Parathyroid adenoma (tissue), 2 donors: ENCODE data around the gene MERTK.

Source experiments
- H2AFZ ChIP-seq: fragments of 300-600 bp; sonication (generic); one replicate; pipeline ENCODE4 v1.7.0; 2017; ENCODE audit warnings: antibody characterized with exemption, mild to moderate bottlenecking
- H3K27ac ChIP-seq: fragments of 300-600 bp; sonication (generic); one replicate; pipeline ENCODE4 v1.7.0; 2017
- H3K27me3 ChIP-seq: fragments of 300-600 bp; sonication (generic); one replicate; pipeline ENCODE4 v1.7.0; 2017; ENCODE audit warnings: low read length; ENCODE audit not compliant: control insufficient read depth, insufficient read depth
- H3K36me3 ChIP-seq: fragments of 300-600 bp; sonication (generic); one replicate; pipeline ENCODE4 v1.7.0; 2017; ENCODE audit warnings: low read length; ENCODE audit not compliant: control insufficient read depth, insufficient read depth
- H3K4me1 ChIP-seq: fragments of 300-600 bp; sonication (generic); one replicate; pipeline ENCODE4 v1.7.0; 2017; ENCODE audit warnings: control low read depth
- H3K4me2 ChIP-seq: fragments of 300-600 bp; sonication (generic); one replicate; pipeline ENCODE4 v1.7.0; 2017; ENCODE audit warnings: low read length
- H3K4me3 ChIP-seq: fragments of 300-600 bp; sonication (generic); one replicate; pipeline ENCODE4 v1.7.0; 2017; ENCODE audit warnings: low read depth, low read length
- H3K79me2 ChIP-seq: fragments of 300-600 bp; sonication (generic); one replicate; pipeline ENCODE4 v1.7.0; 2017; ENCODE audit warnings: control low read depth
- H3K9ac ChIP-seq: fragments of 300-600 bp; sonication (generic); one replicate; pipeline ENCODE4 v1.7.0; 2017; ENCODE audit warnings: mild to moderate bottlenecking
- H3K9me3 ChIP-seq: fragments of 300-600 bp; sonication (generic); one replicate; pipeline ENCODE4 v1.7.0; 2017; ENCODE audit warnings: low read length; ENCODE audit not compliant: control insufficient read depth
- CTCF ChIP-seq: fragments of 300-600 bp; sonication (generic); IDR thresholded peaks from one replicate; pipeline ENCODE4 v1.7.0; 2017; ENCODE audit warnings: antibody characterized with exemption, mild to moderate bottlenecking
- donor health status: primary hyperparathyroidism.

Gene MERTK

GRCh38 chr2:111938392-111938791, 40.0 kb downstream of the MERTK start:
- no peak overlapping the region for H3K4me3 ChIP-seq
- H3K79me2 ChIP-seq = no peaks in the 10 kb centered on the region
- no peak overlapping the region for H3K4me2 ChIP-seq
- H2AFZ ChIP-seq = no peak overlapping the region
- no peak overlapping the region for H3K27ac ChIP-seq
- peaks cover 2% of the 10 kb centered on the region for H3K4me1 ChIP-seq
- H3K9me3 ChIP-seq = no peaks in the 10 kb centered on the region
- no peaks in the 10 kb centered on the region for H3K27me3 ChIP-seq
- no peak overlapping the region for H3K9ac ChIP-seq
- TF ChIP-seq CTCF = no peak
- H3K36me3 ChIP-seq = no peaks in the 10 kb centered on the region

- H3K27ac ChIP-seq = no peak overlapping the region
Observed at GRCh38 chr2:111940333-111941196, 42.2 kb downstream of the MERTK start.

GRCh38 chr2:111941531-111941930, 43.1 kb downstream of the MERTK start:
- no peak overlapping the region for H3K4me2 ChIP-seq
- H2AFZ ChIP-seq = no peak overlapping the region
- no peaks in the 10 kb centered on the region for H3K9me3 ChIP-seq
- no peaks in the 10 kb centered on the region for H3K27me3 ChIP-seq
- no peaks in the 10 kb centered on the region for H3K79me2 ChIP-seq
- no peak for TF ChIP-seq CTCF
- H3K9ac ChIP-seq = no peak overlapping the region
- H3K27ac ChIP-seq = no peak overlapping the region
- peaks cover 18% of the 10 kb centered on the region for H3K4me1 ChIP-seq
- no peak overlapping the region for H3K4me3 ChIP-seq
- no peaks in the 10 kb centered on the region for H3K36me3 ChIP-seq

More at GRCh38 chr2:111940333-111941196, 42.2 kb downstream of the MERTK start:
- Histone ChIP-seq H3K36me3 (no peaks in the 10 kb centered on the region), H3K9me3 (no peaks in the 10 kb centered on the region), H3K4me3 (no peak overlapping the region), H3K4me2 (no peak overlapping the region), H3K4me1 (peaks cover 10% of the 10 kb centered on the region), H2AFZ (no peak overlapping the region), H3K79me2 (no peaks in the 10 kb centered on the region), H3K9ac (no peak overlapping the region), H3K27me3 (no peaks in the 10 kb centered on the region)
- TF ChIP-seq CTCF = no peak

GRCh38 chr2:111944531-111945210, 46.3 kb downstream of the MERTK start:
- H3K27ac ChIP-seq = peak overlapping the region; percentile 98

More at GRCh38 chr2:111944531-111945210, 46.3 kb downstream of the MERTK start:
- Histone ChIP-seq H2AFZ (no peak overlapping the region), H3K4me3 (no peak overlapping the region), H3K27me3 (no peaks in the 10 kb centered on the region), H3K9ac (no peak overlapping the region), H3K36me3 (no peaks in the 10 kb centered on the region), H3K79me2 (no peaks in the 10 kb centered on the region), H3K9me3 (no peaks in the 10 kb centered on the region), H3K4me1 (peaks cover 27% of the 10 kb centered on the region), H3K4me2 (no peak overlapping the region)
- TF ChIP-seq CTCF = no peak
